COLO668 (cell line): ENCODE measurements around the gene IPCEF1.

Experiments used
- DNase-seq: peaks from one replicate; lab custom pipeline; 2025; ENCODE audit not compliant: unreplicated experiment; lab: John Stamatoyannopoulos, UW

Gene IPCEF1

GRCh38 chr6:154117485-154117884 lies 239.1 kb downstream of the IPCEF1 start:
- no peak for DNase-seq

DNA sequence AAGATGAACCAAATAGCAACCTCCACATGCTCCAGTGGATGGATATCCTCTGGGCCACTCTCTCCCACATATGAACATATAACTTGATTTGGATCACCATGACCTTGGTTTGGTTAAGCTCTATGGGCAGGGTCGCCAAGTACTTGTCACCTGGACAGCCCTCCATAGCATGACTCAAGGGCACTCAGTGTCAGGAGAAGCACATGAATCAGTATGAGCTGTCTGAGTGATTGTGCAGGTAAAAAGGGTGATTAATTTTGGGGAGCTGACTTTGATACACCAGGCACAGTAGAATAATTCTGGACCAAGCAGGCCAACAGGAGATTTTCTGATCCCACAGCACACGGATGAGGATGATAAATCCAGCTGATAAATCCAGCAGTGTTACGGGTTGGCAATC lies 243.2 kb downstream of the IPCEF1 start:
- no peak for DNase-seq

- DNase-seq = no peak
These were observed 244.3 kb downstream of the IPCEF1 start for GRCh38 chr6:154112181-154112809.

DNA sequence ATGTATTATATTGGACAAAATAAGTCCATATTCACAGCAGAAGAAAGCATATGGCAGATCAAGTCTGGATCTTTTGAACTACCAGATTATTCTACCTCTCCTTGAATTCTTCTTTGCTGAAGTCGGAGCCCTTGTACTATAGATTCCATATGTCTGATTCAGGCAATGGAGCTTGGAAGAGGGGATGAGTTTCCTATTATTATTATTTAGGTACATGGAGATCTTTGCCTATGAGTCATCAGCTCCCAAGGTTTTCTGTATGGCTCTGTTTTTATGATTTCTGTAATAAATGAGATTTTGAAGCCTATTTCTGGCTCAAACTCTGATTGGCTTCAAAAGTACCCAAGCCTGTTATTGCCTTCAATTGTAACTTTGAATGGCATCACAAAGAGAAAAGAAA lies 245.6 kb downstream of the IPCEF1 start:
- DNase-seq = no peak

- no peak for DNase-seq
These were observed 250.4 kb downstream of the IPCEF1 start for GRCh38 chr6:154106251-154106650.
